GM18507 (cell line): ENCODE results near the gene TOMT.
"Not testable (repeated sequence)": the region's sequence is repeated elsewhere in the genome, so short reads cannot be mapped to it uniquely, and the experiment has no call there.

Source experiments
- DNase-seq: peaks from one replicate; pipeline ENCODE4 v3.0.0; 2011; ENCODE audit warnings: low read depth; ENCODE audit not compliant: insufficient read length; ENCODE audit errors: extremely low spot score
- FAIRE-seq: peaks from 2 replicates; lab custom pipeline; 2011; peaks lifted over from hg19 to GRCh38; lab: Jason Lieb, UNC

The TOMT gene

GRCh38 chr11:72153874-72154273 is 48.1 kb downstream of the TOMT start:
- FAIRE-seq, DNase-seq: not testable (repeated sequence)

DNA sequence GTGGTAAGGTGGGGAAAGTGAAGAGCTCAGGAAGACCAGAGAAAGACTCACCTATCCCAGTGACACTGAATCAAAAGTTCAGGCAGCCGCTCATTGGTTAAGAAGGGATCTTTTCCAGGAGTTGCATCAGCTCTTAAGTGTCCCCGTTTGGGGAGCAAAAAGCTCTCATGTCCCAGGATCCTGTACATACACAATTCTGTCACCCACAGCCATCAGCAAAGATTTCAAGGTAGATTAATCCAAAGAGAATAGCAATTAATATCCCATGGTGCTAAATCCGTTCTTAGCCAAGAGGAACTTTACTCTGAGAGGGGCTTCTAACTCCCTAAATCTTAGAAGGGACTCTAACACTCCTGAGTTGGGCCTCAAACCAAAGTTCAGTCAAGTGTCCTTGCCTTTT is 49.1 kb downstream of the TOMT start:
- DNase-seq = no peak
- FAIRE-seq = no peak

GRCh38 chr11:72155751-72156150 is 50.0 kb downstream of the TOMT start:
- DNase-seq = no peak
- FAIRE-seq = no peak

DNA sequence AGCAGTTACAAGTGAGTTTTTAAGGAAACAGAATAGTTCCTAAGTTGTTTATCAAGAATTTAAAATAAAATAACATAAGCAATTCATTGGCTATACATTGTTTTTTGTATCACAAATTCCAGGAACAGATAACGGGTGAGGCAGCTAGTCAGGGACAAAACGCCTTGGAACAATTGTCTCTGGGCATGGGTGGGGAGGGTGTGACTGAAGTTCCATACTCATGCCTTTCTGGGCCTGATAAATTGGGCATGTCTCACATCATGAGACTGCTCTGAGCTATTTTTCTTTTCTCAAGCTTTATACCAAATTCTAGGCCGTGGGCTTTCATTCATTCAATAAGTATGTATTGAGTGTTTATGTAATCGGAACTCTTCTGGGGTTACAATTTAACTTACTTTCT is 51.4 kb downstream of the TOMT start:
- DNase-seq = no peak
- no peak for FAIRE-seq
